Testis (tissue), 2 donors: ENCODE results near the gene JPH2.

Experiments
- CTCF ChIP-seq, 3 experiments: fragments of 450-650 bp in 2 of 3; fragments of 200-600 bp in 1 of 3; sonication (generic) in 1 of 3; IDR thresholded peaks; one replicate each; pipeline ENCODE4 v1.5.1; 2016 to 2019; ENCODE audit warnings: antibody characterized with exemption in 3 of 3, mild to moderate bottlenecking in 2 of 3, moderate library complexity in 1 of 3
- POLR2A ChIP-seq: fragments of 450-650 bp; IDR thresholded peaks from one replicate; pipeline ENCODE4 v1.6.1; 2017; ENCODE audit warnings: antibody characterized with exemption, mild to moderate bottlenecking, moderate library complexity

- TF ChIP-seq CTCF (IDR thresholded peaks at IDR 0.05) (no peak), POLR2A (no peak)
Observed at GRCh38 chr20:44170816-44171410, 16.1 kb downstream of the JPH2 start.
